ENCODE results near the gene WDR6. TPM values are rescaled to one million over a fixed set of nuclear protein-coding genes. Genes with fewer than 3 reads are reported as not detected.
A peak's percentile ranks its signal among the peaks of the same experiment; 100 is the strongest.

The WDR6 gene
- total RNA-seq, 2 experiments from 2014 or later = 119 to 120 TPM

GRCh38 chr3:49009396-49009795, 2.2 kb downstream of the WDR6 start:
- Mint-ChIP-seq H3K4me1 (ENCODE audit: low read depth) (peaks cover 19% of the 10 kb centered on the region), H3K9me3 (no peaks in the 10 kb centered on the region), H3K36me3 (ENCODE audit: low read depth) (peaks cover 13% of the 10 kb centered on the region), H3K4me3 (no peak overlapping the region), H3K27me3 (ENCODE audit: low read depth) (no peaks in the 10 kb centered on the region), H3K27ac (no peak overlapping the region)
- no peak for DNase-seq
- intact Hi-C loops (cut with micrococcal nuclease) = loop anchor here (5.0 kb wide), 2 partner anchors 333 to 452 kb away; partner anchors contain the start of genes PFKFB4 and USP4
- CTCF ChIA-PET = interaction anchor here (0.5 to 9.2 kb wide), 4 partner anchors 10 to 769 kb away, joined by 3 to 84 read pairs (median 8); partner anchors contain the start of genes DALRD3 and NDUFAF3

DNA sequence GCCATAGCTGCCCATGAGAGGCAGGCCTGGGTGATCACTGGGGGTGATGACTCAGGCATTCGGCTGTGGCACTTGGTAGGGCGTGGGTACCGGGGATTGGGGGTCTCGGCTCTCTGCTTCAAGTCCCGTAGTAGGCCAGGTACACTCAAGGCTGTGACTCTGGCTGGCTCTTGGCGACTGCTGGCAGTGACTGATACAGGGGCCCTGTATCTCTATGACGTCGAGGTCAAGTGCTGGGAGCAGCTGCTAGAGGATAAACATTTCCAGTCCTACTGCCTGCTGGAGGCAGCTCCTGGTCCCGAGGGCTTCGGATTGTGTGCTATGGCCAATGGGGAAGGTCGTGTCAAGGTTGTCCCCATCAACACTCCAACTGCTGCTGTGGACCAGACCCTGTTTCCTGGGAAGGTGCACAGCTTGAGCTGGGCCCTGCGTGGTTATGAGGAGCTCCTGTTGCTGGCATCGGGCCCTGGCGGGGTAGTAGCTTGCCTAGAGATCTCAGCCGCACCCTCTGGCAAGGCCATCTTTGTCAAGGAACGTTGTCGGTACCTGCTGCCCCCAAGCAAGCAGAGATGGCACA, 5.3 kb downstream of the WDR6 start:
- no peak for DNase-seq
- peaks cover 20% of the 10 kb centered on the region for H3K36me3 Mint-ChIP-seq (ENCODE audit: low read depth)
- CTCF ChIA-PET = interaction anchor here (1.0 to 9.2 kb wide), 3 partner anchors 7 to 24 kb away, joined by 4 to 84 read pairs (median 23); partner anchors contain the start of genes DALRD3, NDUFAF3 and P4HTM
- intact Hi-C loops (cut with micrococcal nuclease) = no loop called here
- no peaks in the 10 kb centered on the region for H3K27me3 Mint-ChIP-seq (ENCODE audit: low read depth)
- no peaks in the 10 kb centered on the region for H3K9me3 Mint-ChIP-seq
- H3K27ac Mint-ChIP-seq = no peak overlapping the region
- H3K4me1 Mint-ChIP-seq (ENCODE audit: low read depth) = peaks cover 15% of the 10 kb centered on the region
- H3K4me3 Mint-ChIP-seq = no peak overlapping the region

GRCh38 chr3:49013113-49013737, 6.0 kb downstream of the WDR6 start:
- peaks cover 11% of the 10 kb centered on the region for H3K4me1 Mint-ChIP-seq (ENCODE audit: low read depth)
- H3K36me3 Mint-ChIP-seq (ENCODE audit: low read depth) = peaks cover 17% of the 10 kb centered on the region
- intact Hi-C loops (cut with micrococcal nuclease) = no loop called here
- H3K9me3 Mint-ChIP-seq = no peaks in the 10 kb centered on the region
- H3K4me3 Mint-ChIP-seq = no peak overlapping the region
- no peaks in the 10 kb centered on the region for H3K27me3 Mint-ChIP-seq (ENCODE audit: low read depth)
- CTCF ChIA-PET = interaction anchor here (1.0 to 9.2 kb wide), 5 partner anchors 6 to 83 kb away, joined by 3 to 84 read pairs (median 5); partner anchors contain the start of genes DALRD3, NDUFAF3 and P4HTM
- H3K27ac Mint-ChIP-seq = no peak overlapping the region
- DNase-seq = no peak

- Mint-ChIP-seq H3K27me3 (ENCODE audit: low read depth) (no peaks in the 10 kb centered on the region), H3K9me3 (no peaks in the 10 kb centered on the region), H3K4me3 (no peak overlapping the region), H3K27ac (no peak overlapping the region), H3K36me3 (ENCODE audit: low read depth) (peaks cover 18% of the 10 kb centered on the region), H3K4me1 (ENCODE audit: low read depth) (peaks cover 10% of the 10 kb centered on the region)
- DNase-seq = no peak
- intact Hi-C loops (cut with micrococcal nuclease) = no loop called here
- CTCF ChIA-PET = interaction anchor here (0.8 to 9.2 kb wide), 7 partner anchors 5 to 82 kb away, joined by 3 to 84 read pairs (median 4); partner anchors contain the start of genes DALRD3, NDUFAF3 and P4HTM
Observed at GRCh38 chr3:49013738-49014660, 6.8 kb downstream of the WDR6 start.

GRCh38 chr3:49015072-49015471, 7.9 kb downstream of the WDR6 start:
- no peak for DNase-seq
- Mint-ChIP-seq H3K27me3 (ENCODE audit: low read depth) (no peaks in the 10 kb centered on the region), H3K4me3 (peak overlapping the region; percentile 11), H3K27ac (peak overlapping the region; percentile 34), H3K36me3 (ENCODE audit: low read depth) (peaks cover 18% of the 10 kb centered on the region), H3K9me3 (no peaks in the 10 kb centered on the region), H3K4me1 (ENCODE audit: low read depth) (peaks cover 16% of the 10 kb centered on the region)
- intact Hi-C loops (cut with micrococcal nuclease) = no loop called here
- CTCF ChIA-PET = interaction anchor here (0.9 to 8.7 kb wide), 3 partner anchors 5 to 27 kb away, joined by 3 to 84 read pairs (median 8); partner anchors contain the start of gene WDR6

DNA sequence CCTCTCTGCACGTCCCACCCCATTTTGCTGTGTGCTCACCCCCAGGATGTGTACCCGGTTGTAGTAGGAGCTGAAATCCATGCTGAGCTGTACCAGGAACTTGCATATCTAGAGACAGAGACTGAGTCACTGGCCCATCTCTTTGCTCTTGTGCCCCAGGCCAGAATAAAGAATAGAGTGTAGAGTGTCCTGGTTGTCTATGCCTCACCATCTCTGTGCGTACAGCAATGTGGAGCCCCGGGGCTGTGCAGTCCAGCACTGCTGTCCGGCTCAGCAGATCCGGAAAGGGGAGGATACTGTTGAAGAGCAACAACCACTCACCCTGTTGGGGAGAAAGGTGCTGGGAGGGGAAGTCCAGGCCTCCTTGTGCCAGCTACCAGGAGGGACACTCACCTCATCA, 8.6 kb downstream of the WDR6 start:
- H3K4me3 Mint-ChIP-seq = no peak overlapping the region
- DNase-seq = no peak
- no peak overlapping the region for H3K27ac Mint-ChIP-seq
- H3K4me1 Mint-ChIP-seq (ENCODE audit: low read depth) = peaks cover 18% of the 10 kb centered on the region
- peaks cover 18% of the 10 kb centered on the region for H3K36me3 Mint-ChIP-seq (ENCODE audit: low read depth)
- CTCF ChIA-PET = interaction anchor here (0.5 to 8.7 kb wide), 3 partner anchors 6 to 259 kb away, joined by 3 to 84 read pairs (median 8); partner anchors contain the start of gene WDR6
- no peaks in the 10 kb centered on the region for H3K9me3 Mint-ChIP-seq
- H3K27me3 Mint-ChIP-seq (ENCODE audit: low read depth) = no peaks in the 10 kb centered on the region
- intact Hi-C loops (cut with micrococcal nuclease) = no loop called here

GRCh38 chr3:49016414-49017228, 9.4 kb downstream of the WDR6 start:
- intact Hi-C loops (cut with micrococcal nuclease) = no loop called here
- Mint-ChIP-seq H3K36me3 (ENCODE audit: low read depth) (peaks cover 16% of the 10 kb centered on the region), H3K4me3 (no peak overlapping the region), H3K9me3 (no peaks in the 10 kb centered on the region), H3K27me3 (ENCODE audit: low read depth) (no peaks in the 10 kb centered on the region), H3K4me1 (ENCODE audit: low read depth) (peaks cover 18% of the 10 kb centered on the region), H3K27ac (no peak overlapping the region)
- DNase-seq = no peak
- CTCF ChIA-PET = interaction anchor here (1.3 to 8.7 kb wide), 2 partner anchors 7 to 29 kb away, joined by 6 to 84 read pairs; partner anchors contain the start of gene WDR6

DNA sequence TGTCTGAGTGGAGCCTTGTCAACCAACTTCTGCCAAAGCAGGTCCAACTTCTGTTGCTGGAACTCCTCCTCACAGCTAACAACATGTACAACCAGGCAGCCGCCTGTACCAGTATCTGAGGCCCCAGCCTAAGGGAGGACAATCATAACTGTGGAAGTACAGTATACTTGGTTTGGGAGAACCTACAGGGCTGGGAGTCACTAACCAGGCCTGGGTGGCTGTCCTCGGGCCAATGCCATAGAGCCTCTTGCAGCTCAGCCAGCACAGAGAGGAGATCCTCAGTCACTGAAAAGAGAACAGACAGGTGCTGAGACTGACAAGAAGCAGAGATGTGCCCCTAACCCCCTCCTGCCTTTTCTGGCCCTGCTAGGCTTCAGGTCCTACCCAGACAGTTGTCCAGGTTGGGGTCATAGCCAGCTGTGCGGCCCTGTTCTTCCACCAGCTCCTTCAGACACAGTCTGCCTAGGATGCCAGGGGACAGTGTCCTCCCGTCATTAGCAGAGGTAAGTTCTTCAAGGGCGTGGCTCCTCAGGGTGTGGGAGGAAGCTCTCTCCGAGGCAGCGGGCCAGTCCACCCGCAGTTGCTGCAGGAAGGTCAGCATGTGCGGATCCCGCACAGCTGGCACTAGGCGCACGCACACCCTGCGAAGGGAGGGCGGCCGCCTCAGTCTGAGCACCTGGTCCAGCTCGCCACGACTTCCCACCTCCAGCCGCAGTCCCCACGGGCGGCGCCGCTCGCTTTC, 10.2 kb downstream of the WDR6 start:
- no peak for DNase-seq
- Mint-ChIP-seq H3K9me3 (no peaks in the 10 kb centered on the region), H3K4me3 (peak overlapping the region; percentile 96), H3K36me3 (ENCODE audit: low read depth) (peaks cover 14% of the 10 kb centered on the region), H3K27ac (no peak overlapping the region), H3K27me3 (ENCODE audit: low read depth) (no peaks in the 10 kb centered on the region), H3K4me1 (ENCODE audit: low read depth) (peaks cover 18% of the 10 kb centered on the region)
- CTCF ChIA-PET = interaction anchor here (1.3 to 8.7 kb wide), 2 partner anchors 8 to 30 kb away, joined by 6 to 84 read pairs; partner anchors contain the start of gene WDR6
- intact Hi-C loops (cut with micrococcal nuclease) = no loop called here

GRCh38 chr3:49017971-49018706, 10.9 kb downstream of the WDR6 start, which contains the start of gene DALRD3:
DALRD3 (minus strand) TSS chr3:49018580; CDS start chr3:49018564, 16 bp downstream.
- DNase-seq = peak; percentile 52
- intact Hi-C loops (cut with micrococcal nuclease) = loop anchor here (1.0 kb wide), 1 partner anchor 100 kb away; the partner anchor contains the start of gene ARIH2
- H3K27ac Mint-ChIP-seq = peak within 1 kb of the TSS; percentile 68
- H3K27me3 Mint-ChIP-seq (ENCODE audit: low read depth) = no peaks in the 10 kb centered on the region
- peak within 1 kb of the TSS; percentile 96 for H3K4me3 Mint-ChIP-seq
- CTCF ChIA-PET = interaction anchor here (1.3 to 8.7 kb wide), 2 partner anchors 9 to 30 kb away, joined by 6 to 84 read pairs; partner anchors contain the start of gene WDR6
- peaks cover 20% of the 10 kb centered on the region for H3K36me3 Mint-ChIP-seq (ENCODE audit: low read depth)
- peaks cover 23% of the 10 kb centered on the region for H3K4me1 Mint-ChIP-seq (ENCODE audit: low read depth)
- H3K9me3 Mint-ChIP-seq = no peaks in the 10 kb centered on the region

DNA sequence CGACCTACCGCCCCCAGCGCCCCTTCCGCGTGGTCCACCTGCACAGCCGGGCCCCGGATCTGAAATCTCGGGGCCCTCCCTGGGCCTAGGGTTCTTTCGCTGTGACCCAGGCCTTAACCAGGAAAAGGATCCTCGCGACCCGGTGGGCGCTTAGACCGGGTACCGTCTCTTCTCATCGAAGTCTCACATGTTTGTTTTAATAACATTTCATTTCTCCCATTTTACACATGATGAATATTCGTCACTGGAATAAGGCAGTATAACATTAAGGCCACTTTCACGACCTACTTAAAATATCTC, 11.5 kb downstream of the WDR6 start:
- no peaks in the 10 kb centered on the region for H3K9me3 Mint-ChIP-seq
- H3K4me3 Mint-ChIP-seq = peak overlapping the region; percentile 96
- peaks cover 26% of the 10 kb centered on the region for H3K4me1 Mint-ChIP-seq (ENCODE audit: low read depth)
- peak overlapping the region; percentile 68 for H3K27ac Mint-ChIP-seq
- intact Hi-C loops (cut with micrococcal nuclease) = loop anchor here (1.0 kb wide), 1 partner anchor 100 kb away; the partner anchor contains the start of gene ARIH2
- DNase-seq = no peak
- CTCF ChIA-PET = interaction anchor here (8.7 kb wide), 1 partner anchor 9 kb away, joined by 84 read pairs; the partner anchor contains the start of gene WDR6
- H3K27me3 Mint-ChIP-seq (ENCODE audit: low read depth) = no peaks in the 10 kb centered on the region
- peaks cover 24% of the 10 kb centered on the region for H3K36me3 Mint-ChIP-seq (ENCODE audit: low read depth)
